ENCODE measurements around the gene LRCH1.

Gene LRCH1

GRCh38 chr13:46745062-46745461 lies 192.1 kb downstream of the LRCH1 start:
- Histone ChIP-seq H3K27me3 (ENCODE audit: insufficient read depth, poor library complexity, severe bottlenecking) (no peaks in the 10 kb centered on the region), H3K4me3 (replicated peaks; ENCODE audit: insufficient read depth, low read length) (no peak overlapping the region), H3K27ac (replicated peaks) (no peak overlapping the region)
- TF ChIP-seq GABPA (IDR thresholded peaks at IDR 0.05; ENCODE audit: low read depth), result no peak
- TF ChIP-seq SPI1 (IDR thresholded peaks at IDR 0.05; ENCODE audit: borderline replicate concordance, low read depth), result no peak
- TF ChIP-seq, protein P1, sequence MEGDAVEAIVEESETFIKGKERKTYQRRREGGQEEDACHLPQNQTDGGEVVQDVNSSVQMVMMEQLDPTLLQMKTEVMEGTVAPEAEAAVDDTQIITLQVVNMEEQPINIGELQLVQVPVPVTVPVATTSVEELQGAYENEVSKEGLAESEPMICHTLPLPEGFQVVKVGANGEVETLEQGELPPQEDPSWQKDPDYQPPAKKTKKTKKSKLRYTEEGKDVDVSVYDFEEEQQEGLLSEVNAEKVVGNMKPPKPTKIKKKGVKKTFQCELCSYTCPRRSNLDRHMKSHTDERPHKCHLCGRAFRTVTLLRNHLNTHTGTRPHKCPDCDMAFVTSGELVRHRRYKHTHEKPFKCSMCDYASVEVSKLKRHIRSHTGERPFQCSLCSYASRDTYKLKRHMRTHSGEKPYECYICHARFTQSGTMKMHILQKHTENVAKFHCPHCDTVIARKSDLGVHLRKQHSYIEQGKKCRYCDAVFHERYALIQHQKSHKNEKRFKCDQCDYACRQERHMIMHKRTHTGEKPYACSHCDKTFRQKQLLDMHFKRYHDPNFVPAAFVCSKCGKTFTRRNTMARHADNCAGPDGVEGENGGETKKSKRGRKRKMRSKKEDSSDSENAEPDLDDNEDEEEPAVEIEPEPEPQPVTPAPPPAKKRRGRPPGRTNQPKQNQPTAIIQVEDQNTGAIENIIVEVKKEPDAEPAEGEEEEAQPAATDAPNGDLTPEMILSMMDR (IDR thresholded peaks at IDR 0.05; ENCODE audit: insufficient read depth, low read length), result no peak
- TF ChIP-seq REST (IDR thresholded peaks at IDR 0.05; ENCODE audit: insufficient replicate concordance, low read depth), result no peak
- no peak for DNase-seq (ENCODE audit: low read depth in 1 of 2, low spot score in 1 of 2)

- DNase-seq (ENCODE audit: low read depth in 1 of 2, low spot score in 1 of 2), result no peak
- Histone ChIP-seq H3K4me3 (replicated peaks; ENCODE audit: insufficient read depth, low read length) (no peak overlapping the region), H3K27me3 (ENCODE audit: insufficient read depth, poor library complexity, severe bottlenecking) (no peaks in the 10 kb centered on the region), H3K27ac (replicated peaks) (no peak overlapping the region)
- no peak for TF ChIP-seq GABPA (IDR thresholded peaks at IDR 0.05; ENCODE audit: low read depth)
- TF ChIP-seq SPI1 (IDR thresholded peaks at IDR 0.05; ENCODE audit: borderline replicate concordance, low read depth), result no peak
- TF ChIP-seq POLR2AphosphoS5 (IDR thresholded peaks at IDR 0.05; ENCODE audit: low read depth), result no peak
- no peak for TF ChIP-seq REST (IDR thresholded peaks at IDR 0.05; ENCODE audit: insufficient replicate concordance, low read depth)
- TF ChIP-seq, protein P1 (IDR thresholded peaks at IDR 0.05; ENCODE audit: insufficient read depth, low read length), result no peak
These were observed 192.7 kb downstream of the LRCH1 start for GRCh38 chr13:46745706-46746105.

DNA sequence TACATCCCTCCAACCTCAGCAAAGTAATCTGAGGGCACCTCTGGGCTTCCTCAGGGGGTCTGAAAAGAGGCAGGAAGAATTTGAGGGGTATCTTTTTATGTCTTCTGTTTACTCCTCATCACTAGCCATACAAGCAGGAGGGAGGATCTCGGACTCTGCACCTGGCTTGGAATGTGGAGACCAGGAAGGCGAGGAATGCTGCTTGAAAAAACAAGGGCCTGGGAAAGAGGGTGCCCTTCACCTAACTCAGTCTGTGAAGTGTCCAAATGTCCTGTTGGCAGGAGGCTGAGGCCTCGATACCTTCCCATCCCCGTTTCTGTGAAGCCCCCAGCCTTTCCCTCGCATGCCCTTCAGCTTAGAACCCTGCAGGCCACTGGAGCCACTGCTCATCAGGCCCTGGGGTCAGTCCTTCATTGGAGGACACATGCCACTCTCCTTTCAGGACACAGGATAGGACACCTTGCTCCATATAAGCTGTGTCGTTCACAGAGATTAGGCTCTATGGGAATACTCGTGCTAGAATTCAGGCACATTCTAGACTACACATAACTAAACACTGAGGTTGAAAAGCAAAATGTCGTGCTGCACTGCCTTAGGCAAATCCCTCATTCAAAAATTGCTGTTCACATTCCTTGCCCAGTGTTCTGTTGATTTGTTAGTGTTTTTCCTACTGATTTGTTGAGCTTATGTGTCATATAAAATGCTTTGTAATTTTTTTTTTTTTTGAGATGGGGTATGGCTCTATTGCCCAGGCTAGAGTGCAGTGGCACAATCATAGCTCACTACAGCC lies 194.3 kb downstream of the LRCH1 start:
- Histone ChIP-seq H3K27me3 (ENCODE audit: insufficient read depth, poor library complexity, severe bottlenecking) (no peaks in the 10 kb centered on the region), H3K27ac (replicated peaks) (no peak overlapping the region), H3K4me3 (replicated peaks; ENCODE audit: insufficient read depth, low read length) (no peak overlapping the region)
- no peak for TF ChIP-seq SPI1 (IDR thresholded peaks at IDR 0.05; ENCODE audit: borderline replicate concordance, low read depth)
- TF ChIP-seq, protein P1 (IDR thresholded peaks at IDR 0.05; ENCODE audit: insufficient read depth, low read length), result no peak
- no peak for DNase-seq (ENCODE audit: low read depth in 1 of 2, low spot score in 1 of 2)

GRCh38 chr13:46748300-46748699 lies 195.3 kb downstream of the LRCH1 start:
- no peak overlapping the region for H3K4me3 ChIP-seq (replicated peaks; ENCODE audit: insufficient read depth, low read length)
- peak; percentile 73; the same call in 1 of the 2 replicates for TF ChIP-seq SPI1 (IDR thresholded peaks at IDR 0.05; ENCODE audit: borderline replicate concordance, low read depth)
- peak; percentile 95 for TF ChIP-seq POLR2AphosphoS5 (IDR thresholded peaks at IDR 0.05; ENCODE audit: low read depth)
- TF ChIP-seq, protein P1 (IDR thresholded peaks at IDR 0.05; ENCODE audit: insufficient read depth, low read length), result no peak
- TF ChIP-seq GABPA (IDR thresholded peaks at IDR 0.05; ENCODE audit: low read depth), result 0 out of 2 replicates have a peak, but pooled peaks have one; percentile 11
- TF ChIP-seq REST (IDR thresholded peaks at IDR 0.05; ENCODE audit: insufficient replicate concordance, low read depth), result no peak
- no peak overlapping the region for H3K27ac ChIP-seq (replicated peaks)
- DNase-seq (ENCODE audit: low read depth in 1 of 2, low spot score in 1 of 2), result peak in 1 of 2 experiments; percentile 82
- no peaks in the 10 kb centered on the region for H3K27me3 ChIP-seq (ENCODE audit: insufficient read depth, poor library complexity, severe bottlenecking)

Measured in HL-60 (cell line).